GM18907 (cell line): ENCODE data around the gene TSC22D1.
"Not testable (repeated sequence)": the region's sequence is repeated elsewhere in the genome, so short reads cannot be mapped to it uniquely, and the experiment has no call there.

ENCODE experiments used
- ATAC-seq: cut with Tn5 transposase; IDR thresholded peaks from one replicate; pipeline ENCODE4 v1.9.1; 2021; ENCODE audit warnings: mild to moderate bottlenecking, moderate library complexity; ENCODE audit not compliant: unreplicated experiment

TSC22D1 gene

DNA sequence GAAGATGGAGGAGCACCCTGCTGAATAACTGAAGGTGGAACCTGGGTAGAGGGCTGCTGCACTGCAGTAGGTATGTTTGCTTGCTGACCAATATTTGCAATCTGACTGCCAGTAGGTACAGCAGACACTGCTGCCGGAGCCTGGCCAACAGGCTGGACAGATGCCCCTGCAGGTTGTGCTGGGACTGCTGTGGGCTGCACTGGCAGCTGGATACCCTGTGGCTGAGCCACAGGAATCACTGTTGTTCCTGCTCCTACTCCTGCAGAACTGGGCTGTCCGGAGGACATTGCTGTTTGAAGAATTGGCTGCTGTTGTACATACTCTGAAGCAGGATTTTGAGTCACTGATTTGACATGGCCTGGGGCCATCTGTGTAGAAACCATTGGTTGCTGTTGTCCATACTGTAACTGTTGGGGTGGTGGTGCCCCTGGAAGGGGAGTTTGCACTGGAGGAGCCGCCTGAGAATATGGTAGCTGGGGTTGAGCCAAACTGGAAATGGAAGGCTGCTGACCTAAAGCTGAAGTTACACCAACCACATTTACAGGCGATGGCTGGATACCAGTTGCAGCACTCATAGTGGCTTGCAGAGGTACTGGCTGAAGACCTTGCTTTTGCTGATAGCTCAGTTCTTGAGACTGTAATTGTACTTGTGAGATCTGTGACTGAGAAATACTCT, 2.2 kb downstream of the TSC22D1 start:
- ATAC-seq: no peak

DNA sequence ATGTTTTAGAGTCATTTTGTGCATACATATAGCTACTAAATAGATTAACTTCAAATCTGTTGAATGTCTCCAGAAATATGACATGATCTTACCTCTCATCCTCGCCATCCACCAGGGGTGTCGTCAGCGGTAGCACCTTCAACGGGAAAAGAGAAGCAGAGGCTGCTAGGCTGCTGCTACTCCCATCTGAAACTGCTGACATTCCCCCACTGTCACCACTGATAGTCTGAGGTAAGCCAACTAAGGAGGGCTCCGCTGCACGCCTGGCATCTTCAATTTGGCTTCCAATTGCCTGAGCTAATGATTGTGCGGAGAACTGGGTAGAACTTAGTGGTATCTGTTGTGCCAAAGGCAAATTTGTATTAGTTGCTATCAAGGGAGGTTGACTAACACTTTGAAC, 3.1 kb downstream of the TSC22D1 start:
- ATAC-seq: no peak

DNA sequence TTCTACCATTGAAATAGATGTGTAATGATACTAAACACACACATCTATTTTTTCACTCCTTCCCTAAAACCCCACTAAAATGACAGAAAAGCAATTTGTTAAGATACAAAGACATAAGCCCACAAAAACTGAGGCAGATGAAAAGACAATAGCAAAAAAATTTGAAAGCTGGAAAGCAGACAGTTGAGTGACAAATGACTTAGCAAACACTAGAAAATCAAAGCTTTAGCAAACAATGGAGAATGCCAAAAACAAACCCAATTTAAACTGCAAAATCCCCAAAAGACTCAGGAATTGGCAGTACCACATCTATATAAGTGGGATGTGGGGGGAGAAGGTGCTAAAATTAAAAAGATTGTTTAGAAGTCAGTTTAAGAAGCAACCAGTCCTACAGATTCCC, 9.5 kb downstream of the TSC22D1 start:
- no peak for ATAC-seq

DNA sequence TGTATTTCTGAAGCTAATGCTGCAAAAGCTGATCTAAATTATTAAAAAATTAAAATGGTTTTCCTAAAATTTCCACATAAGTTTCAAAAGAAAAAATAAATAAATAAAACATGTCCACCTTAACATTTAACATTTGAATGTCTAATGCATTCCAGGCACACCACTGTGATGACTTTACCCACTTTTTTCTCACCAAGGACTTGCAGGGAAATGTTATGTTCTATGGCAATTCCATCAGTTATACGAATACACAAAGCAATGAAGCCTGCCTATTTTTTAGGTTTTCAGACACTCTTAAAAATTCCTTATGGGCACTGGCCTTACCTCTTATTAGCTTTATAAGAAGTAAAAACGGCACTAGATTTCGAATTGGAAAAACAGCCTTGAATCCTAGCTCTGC, 10.2 kb downstream of the TSC22D1 start:
- no peak for ATAC-seq

DNA sequence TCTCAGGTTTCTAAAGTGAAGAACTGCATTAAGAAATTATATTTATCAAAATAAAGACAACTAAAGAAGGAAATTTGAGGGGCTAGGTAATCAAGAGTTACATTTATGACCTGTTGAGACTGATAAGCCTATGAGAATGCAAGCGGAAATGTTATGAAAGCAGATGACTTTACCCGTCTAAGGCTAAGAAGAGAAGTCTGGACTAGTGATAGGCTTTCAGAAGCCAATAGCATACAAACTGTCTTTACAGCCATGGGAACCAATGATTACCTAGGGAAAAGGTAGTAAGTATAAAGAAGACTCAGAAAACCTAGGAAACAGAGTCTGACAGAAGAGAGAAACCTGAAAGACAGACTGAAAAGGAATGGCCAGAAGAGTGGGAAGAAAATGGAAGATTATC, 11.2 kb downstream of the TSC22D1 start:
- no peak for ATAC-seq

DNA sequence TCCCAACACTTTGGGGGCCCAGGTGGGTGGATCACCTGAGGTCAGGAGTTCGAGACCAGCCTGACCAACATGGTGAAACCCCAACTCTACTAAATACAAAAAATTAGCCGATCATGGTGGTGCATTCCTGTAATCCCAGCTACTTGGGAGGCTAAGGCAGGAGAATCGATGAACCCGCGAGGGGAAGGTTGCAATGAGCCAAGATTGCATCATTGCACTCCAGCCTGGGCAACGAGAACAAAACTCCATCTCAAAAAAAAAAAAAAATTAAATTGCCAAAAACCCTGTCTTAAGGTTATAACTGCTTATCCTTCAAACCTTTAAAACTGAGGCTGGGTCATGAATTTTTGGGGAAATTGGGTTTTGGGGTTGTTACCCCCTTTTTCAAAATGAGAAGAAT, 13.3 kb downstream of the TSC22D1 start:
- not testable (repeated sequence) for ATAC-seq

DNA sequence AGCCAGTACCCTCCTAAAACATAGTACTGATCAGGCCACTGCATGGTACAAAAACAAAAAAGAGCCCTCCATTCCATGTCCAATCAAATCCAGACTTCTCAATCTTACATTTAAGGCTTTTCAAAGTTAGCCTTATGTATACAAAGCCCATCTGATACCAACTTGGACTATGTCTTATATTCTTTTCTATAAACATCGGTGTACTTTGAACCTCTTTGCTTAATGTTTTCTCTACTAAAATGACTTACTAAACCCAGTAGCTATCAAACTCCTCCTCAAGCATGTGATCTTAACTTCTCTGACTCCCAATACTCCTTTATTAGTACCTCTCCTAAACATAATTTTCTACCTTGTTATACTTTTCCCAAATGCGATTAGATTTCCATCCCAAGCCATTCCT, 14.8 kb downstream of the TSC22D1 start:
- ATAC-seq: no peak

DNA sequence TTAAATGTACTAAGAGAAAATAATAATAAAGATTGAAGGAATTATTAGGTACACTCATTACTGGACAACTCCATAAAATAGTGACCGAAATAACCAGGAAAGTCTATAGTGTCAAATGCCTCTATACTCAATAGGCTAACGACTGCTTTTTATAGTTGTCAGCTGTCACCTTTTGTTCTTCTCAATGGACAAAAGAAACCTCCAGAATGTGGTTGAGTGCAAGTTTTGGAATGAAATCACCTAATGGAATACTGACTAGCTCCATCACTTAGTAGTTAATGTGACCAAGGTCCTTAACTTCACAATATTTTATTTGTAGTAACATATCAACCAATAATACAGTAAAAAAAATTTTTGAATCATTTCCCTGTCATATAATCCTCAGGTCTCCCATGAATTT, 18.1 kb downstream of the TSC22D1 start:
- ATAC-seq: no peak

DNA sequence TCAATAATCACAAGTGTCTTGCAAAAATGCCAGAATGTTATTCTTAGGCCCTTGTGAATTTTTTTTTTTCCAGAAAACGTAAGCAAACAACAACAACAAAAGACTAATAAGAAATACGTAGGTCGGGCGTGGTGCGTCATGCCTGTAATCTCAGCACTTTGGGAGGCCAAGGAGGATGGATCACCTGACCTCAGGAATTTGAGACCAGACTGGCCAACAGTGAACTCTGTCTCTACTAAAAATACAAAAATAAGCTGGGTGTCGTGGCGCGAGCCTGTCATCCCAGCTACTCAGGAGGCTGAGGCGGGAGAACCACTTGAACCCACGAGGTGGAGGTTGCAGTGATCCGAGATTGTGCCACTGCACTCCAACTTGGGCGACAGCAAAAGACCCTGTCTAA, 20.9 kb downstream of the TSC22D1 start:
- ATAC-seq: no peak

DNA sequence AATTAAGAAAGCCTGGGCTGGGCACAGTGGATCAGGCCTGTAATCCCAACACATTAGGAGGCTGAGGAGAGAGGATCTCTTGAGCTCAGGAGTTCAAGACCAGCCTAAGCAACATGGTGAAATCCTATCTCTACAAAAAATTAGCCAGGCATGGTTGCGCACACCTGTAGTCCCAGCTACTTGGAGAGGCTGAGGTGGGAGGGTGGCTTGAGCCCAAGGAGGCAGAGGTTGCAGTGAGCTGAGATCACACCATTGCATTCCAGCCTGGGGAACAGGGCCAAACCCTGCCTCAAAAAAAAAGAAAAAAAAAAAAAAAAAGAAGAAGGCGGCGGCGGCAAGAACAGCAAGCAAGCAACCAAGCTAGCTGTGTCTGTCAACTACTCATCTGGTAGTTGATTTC, 26.7 kb downstream of the TSC22D1 start:
- no peak for ATAC-seq

DNA sequence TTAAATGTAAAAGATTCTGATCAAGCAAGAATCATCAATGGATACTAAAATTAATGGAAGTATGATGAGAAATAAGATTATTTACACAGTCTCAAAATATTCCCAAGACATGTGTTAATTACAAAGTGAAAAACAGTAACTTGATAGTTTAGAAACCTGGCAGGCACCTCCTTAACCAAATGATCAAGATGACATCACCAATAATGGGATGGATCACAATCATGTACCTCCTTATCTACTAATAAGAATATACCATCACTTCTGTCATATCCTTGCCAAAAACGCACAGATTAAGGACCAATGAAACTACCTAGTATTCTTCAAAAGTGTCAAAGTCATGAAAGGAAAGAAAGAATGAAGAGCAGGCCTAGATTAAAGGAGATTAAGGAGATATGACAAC, 30.0 kb downstream of the TSC22D1 start:
- no peak for ATAC-seq

DNA sequence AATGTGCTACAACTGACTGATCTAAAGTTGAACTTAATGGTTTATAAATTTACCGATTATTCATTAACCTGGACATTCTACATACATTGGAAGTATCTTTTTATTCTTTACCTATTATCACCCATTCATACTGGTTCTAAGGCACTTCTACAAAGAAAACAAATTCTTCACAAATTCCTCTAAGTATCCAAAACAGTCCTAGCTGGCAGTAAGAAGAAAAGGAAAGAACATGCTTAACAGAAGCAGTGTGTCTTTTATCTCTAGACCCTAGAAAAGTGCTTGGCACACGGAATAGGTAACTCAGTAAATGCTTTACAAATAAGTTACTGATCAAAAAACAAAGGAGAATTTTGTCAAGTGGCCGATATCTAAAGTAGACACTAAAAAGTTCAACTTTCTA, 32.8 kb downstream of the TSC22D1 start:
- no peak for ATAC-seq

DNA sequence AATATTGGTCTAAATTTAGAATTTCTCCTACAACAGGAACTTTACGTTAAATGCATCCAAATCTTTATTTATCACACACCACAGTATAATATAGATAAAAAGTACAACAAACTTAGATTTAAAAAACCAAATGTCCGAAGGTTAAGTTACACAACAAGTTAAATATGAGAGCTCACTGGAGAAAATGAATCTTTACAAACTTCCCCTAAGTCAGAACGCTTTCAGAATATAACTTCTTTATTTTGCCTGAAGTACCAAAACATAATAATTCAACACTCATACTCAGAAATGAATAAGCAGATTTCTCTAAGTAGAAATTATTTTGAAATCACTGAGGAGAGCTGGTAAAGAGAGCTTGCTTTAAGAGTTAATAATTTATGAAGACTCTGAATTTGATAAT, 33.8 kb downstream of the TSC22D1 start:
- ATAC-seq: no peak

DNA sequence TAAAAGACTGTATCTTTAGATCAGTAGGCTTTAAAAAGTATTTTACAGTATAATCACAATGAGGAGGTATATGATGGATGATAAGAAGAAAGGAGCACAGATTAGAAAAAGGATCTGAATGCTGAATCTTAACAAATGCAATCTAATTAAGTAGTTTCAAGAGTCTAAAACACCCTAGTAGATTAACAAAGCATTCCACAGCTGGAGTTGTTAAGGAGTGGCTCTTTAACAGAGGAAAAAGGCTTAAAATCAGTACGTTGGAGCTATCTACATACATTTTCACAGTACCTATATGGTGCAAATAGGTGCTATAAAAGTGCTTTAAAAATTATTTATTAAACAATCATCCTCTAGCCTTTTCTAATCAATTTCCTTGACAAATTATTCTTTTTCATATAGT, 34.5 kb downstream of the TSC22D1 start:
- ATAC-seq: no peak

DNA sequence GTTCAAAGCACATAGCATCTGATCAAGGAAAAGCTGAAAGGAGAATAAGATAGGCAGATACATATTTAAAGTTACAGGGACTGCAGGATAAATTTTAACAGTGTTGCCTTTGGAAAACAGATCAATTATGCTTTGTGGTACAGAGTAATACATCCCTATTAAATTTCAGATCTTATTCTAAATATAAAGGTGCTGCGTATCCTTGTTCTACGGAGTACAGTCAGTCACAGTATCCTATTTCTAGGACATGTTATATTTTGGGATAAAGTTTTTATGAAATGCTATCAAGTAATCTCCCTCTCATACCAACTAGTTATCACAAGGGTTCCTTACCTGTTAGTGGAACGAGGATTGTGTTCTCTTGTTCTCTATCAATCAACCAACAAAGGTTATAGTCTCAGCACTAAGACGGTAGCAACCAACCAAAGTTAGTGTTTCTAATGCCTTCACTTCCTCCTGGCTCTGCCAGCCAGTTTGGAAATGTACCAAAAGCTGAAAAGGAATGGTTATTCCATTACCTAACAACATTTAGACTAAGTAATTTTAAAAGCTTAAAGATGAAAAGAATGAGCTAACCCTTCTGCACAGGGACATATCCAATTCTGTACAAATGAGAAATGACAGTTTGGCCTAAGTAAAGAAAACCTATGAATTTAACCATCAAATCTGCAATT, 35.2 kb downstream of the TSC22D1 start:
- no peak for ATAC-seq

DNA sequence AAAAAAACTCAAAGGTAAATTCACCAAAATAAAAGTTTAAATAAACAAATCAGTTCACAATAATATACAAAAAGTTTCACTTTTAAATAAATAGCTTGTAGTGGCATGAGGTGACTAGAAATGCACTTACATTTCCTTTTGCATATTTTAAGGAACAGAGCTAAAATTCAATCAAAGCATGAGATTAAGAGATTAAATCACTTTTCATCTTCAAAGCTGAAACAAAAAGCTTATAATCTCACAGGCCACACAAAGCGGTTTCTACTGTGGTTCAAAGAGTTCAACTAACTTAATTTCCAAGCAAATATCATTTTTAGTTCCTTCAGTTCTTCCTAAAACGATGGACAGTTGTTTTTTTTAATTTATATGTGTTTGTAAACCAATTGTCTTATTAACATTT, 38.9 kb downstream of the TSC22D1 start:
- no peak for ATAC-seq

DNA sequence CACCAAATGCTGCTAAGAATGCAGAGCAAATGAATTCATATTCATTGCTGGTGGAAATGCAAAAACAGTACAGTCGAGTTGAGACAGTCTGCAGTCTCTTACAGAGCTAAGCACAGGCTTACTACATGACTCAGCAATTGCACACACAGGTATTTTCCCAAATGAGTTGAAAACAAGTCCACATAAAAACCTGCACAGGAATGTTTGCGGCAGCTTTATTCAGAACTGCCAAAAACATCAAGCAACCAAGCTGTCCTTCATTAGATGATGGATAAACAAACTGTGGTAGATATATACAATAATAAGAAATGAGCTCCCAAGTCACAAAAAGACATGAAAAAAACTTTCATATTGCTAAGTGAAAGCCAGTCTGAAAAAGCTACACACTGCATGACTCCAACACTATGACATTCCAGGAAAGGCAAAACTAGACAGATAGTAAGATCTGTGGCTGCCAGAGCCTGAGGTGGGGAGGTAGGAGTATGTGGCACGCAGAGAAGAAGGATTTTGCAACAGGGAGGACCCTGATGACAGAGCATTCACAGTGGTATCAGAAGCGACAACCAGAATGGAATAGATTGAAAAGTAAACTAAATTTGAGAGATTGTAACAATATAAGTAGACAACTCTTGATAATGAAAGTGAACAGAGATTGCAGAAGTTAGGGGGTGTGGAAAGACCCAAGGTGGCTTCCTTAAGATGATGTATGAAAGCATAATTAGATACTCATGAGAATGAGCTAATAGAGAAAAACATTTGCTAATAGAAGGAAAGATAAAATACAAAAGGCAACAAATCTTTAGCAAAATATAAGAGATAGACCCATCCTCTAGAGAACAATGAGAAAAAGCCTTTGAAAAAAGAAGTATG, 52.7 kb downstream of the TSC22D1 start:
- ATAC-seq: peak; percentile 59

DNA sequence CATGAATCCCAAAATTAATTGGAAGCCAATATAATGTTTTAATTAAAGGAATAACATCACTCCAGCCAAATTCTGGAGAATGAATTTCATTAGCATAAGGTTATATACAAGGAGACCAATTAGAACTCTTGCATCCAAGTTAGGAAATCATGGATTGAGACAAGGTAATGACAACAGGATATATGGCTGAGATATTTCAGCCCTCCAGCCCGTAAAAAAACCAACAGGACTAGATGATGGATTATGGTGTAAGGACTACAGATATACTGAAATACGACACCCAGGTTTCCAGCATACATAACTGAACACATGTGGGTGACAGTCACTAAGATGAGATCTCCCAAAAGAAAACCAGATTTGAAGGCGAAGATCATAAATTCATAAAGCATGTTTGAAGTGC, 56.5 kb downstream of the TSC22D1 start:
- ATAC-seq: no peak

DNA sequence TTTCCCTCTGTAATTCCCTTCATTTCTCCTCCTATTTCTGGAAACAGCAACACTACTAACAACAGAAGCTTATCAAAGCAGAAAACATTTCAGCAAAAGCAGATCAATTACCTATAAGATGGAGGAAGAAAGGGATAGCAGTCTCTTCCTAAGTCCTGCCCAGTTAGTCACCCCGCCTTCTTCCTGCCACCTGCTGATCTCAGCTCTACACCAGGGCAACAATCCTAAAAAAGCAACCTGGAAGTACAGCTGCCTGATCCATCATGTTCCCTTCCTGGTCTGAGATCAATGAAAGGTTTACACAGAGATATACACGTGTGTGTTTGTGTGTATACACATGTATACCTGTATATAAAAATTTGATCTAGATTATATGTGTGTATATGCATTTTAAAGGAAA, 59.4 kb downstream of the TSC22D1 start:
- no peak for ATAC-seq

DNA sequence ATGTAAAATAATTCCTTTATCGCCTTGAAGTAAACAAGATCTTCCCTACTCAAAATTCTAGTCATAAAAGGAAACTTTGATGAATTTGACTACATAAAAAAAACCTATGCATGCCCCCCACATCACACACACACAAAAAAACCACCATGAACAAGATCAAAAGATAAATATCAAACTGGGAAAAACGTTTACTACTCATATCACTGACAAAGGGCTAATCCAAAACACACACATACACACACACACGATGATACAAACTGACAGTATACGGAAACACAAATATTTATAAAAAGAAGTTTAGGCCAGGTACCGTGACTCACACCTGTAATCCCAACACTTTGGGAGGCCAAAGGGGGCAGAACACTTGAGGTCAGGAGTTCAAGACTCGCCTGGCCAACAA, 61.9 kb downstream of the TSC22D1 start:
- ATAC-seq: no peak

DNA sequence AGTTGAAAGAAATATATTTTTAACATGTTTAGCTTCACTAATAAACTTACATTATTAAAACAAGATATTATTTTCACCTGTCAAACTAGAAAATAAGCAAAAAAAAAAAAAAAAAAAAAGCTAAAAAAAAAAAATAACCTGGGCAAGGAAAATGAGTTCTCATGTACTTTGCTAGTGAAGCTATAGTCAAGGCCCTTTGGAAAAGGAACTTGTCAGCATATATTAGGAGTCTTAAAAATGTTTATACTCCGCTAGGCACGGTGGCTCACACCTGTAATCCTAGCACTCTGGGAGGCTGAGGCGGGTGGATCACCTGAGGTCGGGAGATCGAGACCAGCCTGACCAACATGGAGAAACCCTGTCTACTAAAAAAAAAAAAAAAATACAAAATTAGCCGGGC, 66.3 kb downstream of the TSC22D1 start:
- ATAC-seq: not testable (repeated sequence)

DNA sequence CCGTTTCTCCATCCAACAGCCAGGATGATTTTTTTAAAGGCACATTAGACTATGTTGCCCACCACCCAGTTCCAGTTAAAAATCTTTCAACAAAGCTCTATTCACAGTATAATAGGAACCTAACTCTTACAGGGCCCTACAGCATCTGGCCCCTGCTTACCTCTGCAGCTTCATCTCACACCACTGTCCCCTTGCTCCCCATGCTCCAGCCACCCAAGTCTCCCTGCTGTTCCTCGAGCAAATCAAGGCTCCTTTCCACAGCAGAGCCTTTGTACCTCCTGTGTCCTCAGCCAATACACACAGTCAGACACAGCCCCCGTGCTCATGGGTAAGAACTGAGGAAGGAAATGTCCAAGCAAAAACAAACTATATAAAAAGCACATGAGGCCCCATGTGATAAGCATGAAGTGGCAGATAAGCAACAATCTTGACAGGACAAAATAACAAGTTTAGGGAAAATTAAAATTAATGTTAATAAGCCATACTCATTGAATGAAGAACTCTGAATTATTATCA, 67.5 kb downstream of the TSC22D1 start:
- no peak for ATAC-seq
